Measurements from ENCODE around the gene PLPP4. TPM values are rescaled to one million over a fixed set of nuclear protein-coding genes. Genes with fewer than 3 reads are reported as not detected.

Gene PLPP4
- total RNA-seq, 4 donors from 2014 or later = 2.5 TPM; not detected in 3

DNA sequence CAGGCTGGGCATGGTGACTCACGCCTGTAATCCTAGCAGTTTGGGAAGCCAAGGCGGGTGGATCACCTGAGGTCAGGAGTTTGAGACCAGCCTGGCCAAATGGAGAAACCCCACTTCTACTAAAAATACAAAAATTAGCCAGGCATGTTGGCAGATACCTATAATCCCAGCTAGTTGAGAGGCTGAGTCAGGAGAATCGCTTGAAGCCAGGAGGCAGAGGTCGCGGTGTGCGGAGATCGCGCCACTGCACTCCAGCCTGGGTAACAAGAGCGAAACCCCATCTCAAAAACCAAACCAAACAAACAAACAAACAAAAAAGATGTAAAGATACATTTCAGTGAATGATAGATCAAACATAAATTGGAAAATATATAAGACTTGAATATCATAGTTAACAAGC lies 105.9 kb downstream of the PLPP4 start:
- Histone ChIP-seq H3K27me3 (no peaks in the 10 kb centered on the region), H3K4me3 (no peak overlapping the region), H3K27ac (no peak overlapping the region), H3K9me3 (no peaks in the 10 kb centered on the region), H3K4me1 (no peaks in the 10 kb centered on the region), H3K36me3 (no peaks in the 10 kb centered on the region)
- WGBS, 2 donors (ENCODE audit: low coverage in 1 of 2) = 91% methylated on average over 8 of the region's 9 CpGs; no CpG with 5 or more reads in 1 of the 2 donors
- TF ChIP-seq EP300 (IDR thresholded peaks at IDR 0.05) (no peak), POLR2AphosphoS5 (IDR thresholded peaks at IDR 0.05) (no peak), POLR2A (IDR thresholded peaks at IDR 0.05) (no peak)
- TF ChIP-seq, protein P1, sequence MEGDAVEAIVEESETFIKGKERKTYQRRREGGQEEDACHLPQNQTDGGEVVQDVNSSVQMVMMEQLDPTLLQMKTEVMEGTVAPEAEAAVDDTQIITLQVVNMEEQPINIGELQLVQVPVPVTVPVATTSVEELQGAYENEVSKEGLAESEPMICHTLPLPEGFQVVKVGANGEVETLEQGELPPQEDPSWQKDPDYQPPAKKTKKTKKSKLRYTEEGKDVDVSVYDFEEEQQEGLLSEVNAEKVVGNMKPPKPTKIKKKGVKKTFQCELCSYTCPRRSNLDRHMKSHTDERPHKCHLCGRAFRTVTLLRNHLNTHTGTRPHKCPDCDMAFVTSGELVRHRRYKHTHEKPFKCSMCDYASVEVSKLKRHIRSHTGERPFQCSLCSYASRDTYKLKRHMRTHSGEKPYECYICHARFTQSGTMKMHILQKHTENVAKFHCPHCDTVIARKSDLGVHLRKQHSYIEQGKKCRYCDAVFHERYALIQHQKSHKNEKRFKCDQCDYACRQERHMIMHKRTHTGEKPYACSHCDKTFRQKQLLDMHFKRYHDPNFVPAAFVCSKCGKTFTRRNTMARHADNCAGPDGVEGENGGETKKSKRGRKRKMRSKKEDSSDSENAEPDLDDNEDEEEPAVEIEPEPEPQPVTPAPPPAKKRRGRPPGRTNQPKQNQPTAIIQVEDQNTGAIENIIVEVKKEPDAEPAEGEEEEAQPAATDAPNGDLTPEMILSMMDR (IDR thresholded peaks at IDR 0.05) = no peak
- no peak for ATAC-seq

GRCh38 chr10:120570418-120570817 lies 113.4 kb downstream of the PLPP4 start:
- Histone ChIP-seq H3K27me3 (no peaks in the 10 kb centered on the region), H3K4me3 (no peak overlapping the region), H3K27ac (no peak overlapping the region), H3K9me3 (no peaks in the 10 kb centered on the region), H3K4me1 (no peaks in the 10 kb centered on the region), H3K36me3 (no peaks in the 10 kb centered on the region)
- WGBS, 2 donors (ENCODE audit: low coverage in 1 of 2) = 81 to 84% methylated on average over 2 of the region's 2 CpGs
- no peak for ATAC-seq
- TF ChIP-seq EP300 (IDR thresholded peaks at IDR 0.05) (no peak), POLR2A (IDR thresholded peaks at IDR 0.05) (no peak)
- TF ChIP-seq, protein P1 (IDR thresholded peaks at IDR 0.05) = no peak

GRCh38 chr10:120571266-120571665 lies 114.2 kb downstream of the PLPP4 start:
- ATAC-seq = no peak

GRCh38 chr10:120572307-120572706 lies 115.3 kb downstream of the PLPP4 start:
- Histone ChIP-seq H3K9me3 (no peaks in the 10 kb centered on the region), H3K4me1 (no peaks in the 10 kb centered on the region), H3K36me3 (no peaks in the 10 kb centered on the region), H3K27ac (no peak overlapping the region), H3K4me3 (no peak overlapping the region), H3K27me3 (no peaks in the 10 kb centered on the region)
- TF ChIP-seq, protein P1 (IDR thresholded peaks at IDR 0.05) = no peak
- TF ChIP-seq EP300 (IDR thresholded peaks at IDR 0.05) (no peak), POLR2AphosphoS5 (IDR thresholded peaks at IDR 0.05) (no peak), POLR2A (IDR thresholded peaks at IDR 0.05) (no peak)
- ATAC-seq = no peak
- 80% methylated on average over 1 of the region's 1 CpG; no CpG with 5 or more reads in 1 of the 2 donors for WGBS, 2 donors (ENCODE audit: low coverage in 1 of 2)

More at GRCh38 chr10:120571266-120571665, 114.2 kb downstream of the PLPP4 start:
- Histone ChIP-seq H3K9me3 (no peaks in the 10 kb centered on the region), H3K27me3 (no peaks in the 10 kb centered on the region), H3K36me3 (no peaks in the 10 kb centered on the region), H3K27ac (no peak overlapping the region), H3K4me1 (no peaks in the 10 kb centered on the region), H3K4me3 (no peak overlapping the region)
- no peak for TF ChIP-seq EP300 (IDR thresholded peaks at IDR 0.05)
- no peak for TF ChIP-seq POLR2A (IDR thresholded peaks at IDR 0.05)
- TF ChIP-seq POLR2AphosphoS5 (IDR thresholded peaks at IDR 0.05) = no peak
- TF ChIP-seq, protein P1 (IDR thresholded peaks at IDR 0.05) = no peak

GRCh38 chr10:120573355-120573754 lies 116.3 kb downstream of the PLPP4 start:
- Histone ChIP-seq H3K36me3 (no peaks in the 10 kb centered on the region), H3K4me3 (no peak overlapping the region), H3K4me1 (no peaks in the 10 kb centered on the region), H3K9me3 (no peaks in the 10 kb centered on the region), H3K27ac (no peak overlapping the region), H3K27me3 (no peaks in the 10 kb centered on the region)
- ATAC-seq = no peak
- TF ChIP-seq POLR2A (IDR thresholded peaks at IDR 0.05) = no peak
- no peak for TF ChIP-seq EP300 (IDR thresholded peaks at IDR 0.05)
- TF ChIP-seq, protein P1 (IDR thresholded peaks at IDR 0.05) = no peak
- TF ChIP-seq POLR2AphosphoS5 (IDR thresholded peaks at IDR 0.05) = no peak
- WGBS, 2 donors (ENCODE audit: low coverage in 1 of 2) = 70 to 82% methylated on average over 2 of the region's 2 CpGs
